NCI-H524 treated with DMSO at 0.1 percent for 48 hours (cell line): Measurements from ENCODE around the gene SLC10A3.

Source experiments
- DNase-seq: peaks from one replicate; lab custom pipeline; 2025; lab: John Stamatoyannopoulos, UW

Gene SLC10A3

DNA sequence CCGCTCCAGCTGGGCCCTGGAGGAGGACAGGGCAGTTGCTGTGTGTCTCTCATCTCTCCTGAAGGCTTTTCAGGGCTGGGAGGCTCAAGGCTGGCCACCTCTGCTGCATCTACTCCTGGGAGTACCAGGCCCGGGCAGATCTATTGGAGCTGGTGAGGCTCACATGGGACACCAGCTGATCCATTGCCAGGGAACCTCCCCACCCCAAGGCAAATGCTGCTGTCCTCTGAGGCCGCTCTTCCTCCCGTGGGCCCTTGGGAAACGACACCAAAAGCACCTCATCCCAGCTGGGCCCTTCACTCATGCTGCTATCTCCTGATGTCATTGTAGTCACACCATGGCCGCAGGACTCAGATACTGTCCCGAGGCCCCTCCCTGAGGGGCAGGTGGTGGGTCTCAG, 7.6 kb downstream of the SLC10A3 start:
- DNase-seq, result no peak

DNA sequence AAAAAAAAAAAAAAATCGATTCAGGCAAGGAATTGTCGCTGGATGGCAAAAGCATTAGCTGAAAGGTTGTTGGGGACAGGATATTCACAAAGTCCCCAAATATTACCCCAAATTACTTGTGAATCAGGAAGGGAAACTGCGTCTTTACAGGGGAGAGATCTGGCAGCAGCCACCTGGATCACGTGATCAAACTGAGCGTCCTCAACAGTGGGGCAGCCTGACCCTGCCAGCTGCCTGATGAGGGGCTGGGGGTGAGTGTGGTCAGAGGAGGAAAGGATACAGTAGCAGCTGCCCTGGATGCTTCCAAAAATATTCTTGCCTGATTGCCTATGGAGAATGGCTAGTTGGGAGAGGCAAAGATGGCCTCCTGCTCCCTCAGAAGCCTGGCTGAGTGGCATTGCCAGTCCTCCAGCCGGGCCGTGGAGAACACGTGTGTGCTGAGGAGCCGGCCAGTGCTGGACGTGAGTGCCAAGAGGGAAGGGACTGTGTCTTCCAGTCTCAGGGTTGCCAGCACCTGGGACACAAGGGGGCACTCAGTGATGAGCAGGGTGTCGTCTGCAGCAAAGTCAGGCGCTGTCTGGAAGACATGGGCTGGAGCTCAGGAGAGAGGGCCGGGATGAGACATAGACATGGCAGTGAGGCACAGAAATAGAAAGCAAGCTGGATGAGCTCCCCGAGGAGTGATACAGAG, 8.4 kb downstream of the SLC10A3 start:
- no peak for DNase-seq

- DNase-seq, result no peak
Measured at GRCh38 chrX:154481195-154481594, 9.2 kb downstream of the SLC10A3 start.

- DNase-seq, result peak; percentile 7
Measured at GRCh38 chrX:154478728-154479622, 11.5 kb downstream of the SLC10A3 start, which contains the start of gene LAGE3. TSS of gene LAGE3 (minus strand) at chrX:154479281. CDS start at chrX:154478915, 366 bp downstream.

GRCh38 chrX:154477891-154478477, 12.4 kb downstream of the SLC10A3 start:
- no peak for DNase-seq

DNA sequence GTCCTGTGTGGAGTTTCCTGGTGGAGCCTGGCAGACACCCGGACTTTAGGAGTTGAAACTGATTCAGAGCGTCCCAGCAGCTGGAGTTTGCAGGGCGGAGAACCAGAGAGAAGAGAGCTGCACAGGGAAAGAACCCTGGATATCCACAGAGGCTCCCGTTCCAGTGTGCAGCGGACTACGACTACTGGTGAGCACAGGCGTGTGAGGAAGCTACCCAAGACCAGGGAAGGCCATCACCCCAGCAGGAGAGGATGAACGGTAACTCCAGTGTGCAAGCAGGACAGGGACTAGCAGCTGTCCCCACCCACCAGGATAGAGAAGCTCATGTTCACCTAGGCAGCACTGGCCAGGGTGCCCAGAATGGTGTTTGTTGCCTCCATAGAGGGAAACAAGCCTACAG, 13.6 kb downstream of the SLC10A3 start:
- DNase-seq, result no peak

- no peak for DNase-seq
Measured at GRCh38 chrX:154473683-154474082, 16.7 kb downstream of the SLC10A3 start.

DNA sequence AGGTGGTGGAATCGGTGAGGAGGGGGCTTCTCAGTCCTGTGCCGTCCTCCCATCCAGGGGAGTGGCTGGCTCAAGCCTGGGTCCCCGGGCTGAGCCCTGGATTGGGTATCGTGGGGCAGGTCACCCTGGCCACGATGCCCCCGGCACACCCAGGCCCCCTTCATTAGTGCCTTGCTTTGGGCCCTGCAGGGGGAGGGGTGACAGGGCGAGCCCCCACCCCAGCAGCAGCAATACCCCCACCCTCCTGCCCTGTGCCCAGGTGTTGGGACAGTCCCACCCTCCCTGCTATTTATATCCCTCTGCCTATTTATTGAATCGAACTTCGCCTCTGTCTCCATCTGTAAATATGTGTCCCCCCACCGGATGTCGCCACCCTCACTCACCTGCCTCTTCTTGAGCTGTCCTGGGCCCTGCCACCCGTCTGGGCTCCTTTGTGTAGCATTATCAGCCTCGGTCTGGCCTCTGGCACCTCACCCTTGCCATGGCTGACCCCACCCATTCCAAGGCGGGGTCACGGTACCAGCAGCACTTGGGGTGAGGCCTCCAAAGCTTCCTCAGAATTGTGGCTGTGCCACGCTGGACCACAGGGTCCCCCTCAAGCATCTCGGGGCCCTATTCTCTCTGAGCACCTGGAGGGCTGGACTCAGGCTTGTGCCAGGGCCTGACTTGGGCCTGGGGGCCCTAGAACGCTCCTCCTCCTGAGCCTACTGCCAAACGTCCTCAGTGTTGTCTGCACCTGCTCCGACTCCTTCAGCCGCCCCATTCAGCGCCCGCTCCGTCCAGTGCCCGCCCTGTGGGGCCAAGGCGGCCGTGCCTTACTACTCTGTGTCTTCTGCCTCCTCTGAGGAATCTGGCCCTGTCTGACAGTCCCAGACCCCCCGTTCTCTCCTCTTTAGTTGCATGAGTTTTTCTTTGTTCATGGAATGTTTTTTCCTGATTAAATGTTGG, 17.5 kb downstream of the SLC10A3 start:
- DNase-seq, result no peak

DNA sequence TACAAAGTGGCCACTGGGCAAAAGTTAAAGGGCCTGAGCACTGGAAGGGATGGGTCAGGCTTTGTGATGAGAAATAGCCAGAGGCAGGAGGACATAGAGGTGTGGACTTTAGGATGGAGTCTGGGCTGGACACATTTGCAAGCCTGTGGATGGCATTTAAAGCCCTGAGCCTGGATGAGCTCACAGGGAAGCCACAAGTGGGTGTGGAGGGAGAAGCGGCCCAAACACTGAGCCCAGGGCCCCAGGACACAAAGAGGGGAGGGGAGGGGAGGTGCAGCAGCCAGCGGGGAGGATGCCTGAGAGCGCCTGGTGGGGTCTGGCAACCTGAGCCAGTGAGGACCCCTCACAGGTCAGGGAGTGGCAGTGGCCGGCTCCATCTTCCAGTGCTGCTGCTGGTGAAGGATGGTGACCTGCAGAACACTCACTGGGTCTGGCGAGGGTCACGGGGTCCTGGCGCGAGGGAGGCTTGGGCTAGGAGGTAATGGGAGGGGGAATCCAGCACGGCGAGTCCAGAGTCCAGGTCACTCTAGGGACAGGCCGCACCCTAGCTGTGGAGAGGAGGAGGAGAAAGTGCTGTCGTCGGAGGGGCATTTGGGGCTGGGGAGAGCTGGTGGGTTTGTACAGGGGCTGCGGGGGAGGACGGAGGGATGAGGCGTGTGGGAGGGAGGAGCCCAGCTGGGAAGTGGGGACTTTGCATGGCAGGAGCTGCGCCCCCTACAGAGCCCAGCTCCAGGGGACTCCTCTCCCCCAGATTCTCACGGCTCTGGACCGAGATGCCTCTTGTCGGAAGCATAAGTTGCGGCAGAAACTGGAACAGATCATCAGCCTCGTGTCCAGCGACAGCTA, 18.4 kb downstream of the SLC10A3 start:
- no peak for DNase-seq

DNA sequence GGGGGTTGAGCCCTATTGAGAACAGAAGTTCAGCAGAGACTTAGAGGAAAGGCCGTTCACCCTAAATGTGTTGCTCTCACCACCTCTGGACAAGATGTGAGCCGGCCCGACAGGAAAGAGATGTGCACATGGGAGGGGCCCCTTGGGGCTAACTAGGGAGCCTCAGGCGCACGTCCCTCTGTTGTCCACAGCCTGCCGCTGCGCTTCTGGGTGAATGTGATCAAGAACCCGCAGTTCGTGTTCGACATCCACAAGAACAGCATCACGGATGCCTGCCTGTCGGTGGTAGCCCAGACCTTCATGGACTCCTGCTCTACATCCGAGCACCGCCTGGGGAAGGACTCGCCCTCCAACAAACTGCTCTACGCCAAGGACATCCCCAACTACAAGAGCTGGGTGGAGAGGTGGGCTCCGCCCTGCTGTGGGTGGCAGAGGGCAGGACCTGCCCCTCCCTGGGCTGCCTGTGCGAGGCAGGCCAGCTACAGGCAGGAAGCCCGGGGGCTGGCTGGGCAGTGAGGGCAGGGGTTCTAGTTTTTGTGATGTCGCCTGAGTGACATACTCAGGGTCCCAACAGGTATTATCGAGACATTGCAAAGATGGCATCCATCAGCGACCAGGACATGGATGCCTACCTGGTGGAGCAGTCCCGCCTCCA, 19.4 kb downstream of the SLC10A3 start:
- no peak for DNase-seq

GRCh38 chrX:154470434-154470833, 20.0 kb downstream of the SLC10A3 start:
- no peak for DNase-seq

- no peak for DNase-seq
Measured at GRCh38 chrX:154469880-154470279, 20.5 kb downstream of the SLC10A3 start.

GRCh38 chrX:154469114-154469513, 21.3 kb downstream of the SLC10A3 start:
- no peak for DNase-seq

DNA sequence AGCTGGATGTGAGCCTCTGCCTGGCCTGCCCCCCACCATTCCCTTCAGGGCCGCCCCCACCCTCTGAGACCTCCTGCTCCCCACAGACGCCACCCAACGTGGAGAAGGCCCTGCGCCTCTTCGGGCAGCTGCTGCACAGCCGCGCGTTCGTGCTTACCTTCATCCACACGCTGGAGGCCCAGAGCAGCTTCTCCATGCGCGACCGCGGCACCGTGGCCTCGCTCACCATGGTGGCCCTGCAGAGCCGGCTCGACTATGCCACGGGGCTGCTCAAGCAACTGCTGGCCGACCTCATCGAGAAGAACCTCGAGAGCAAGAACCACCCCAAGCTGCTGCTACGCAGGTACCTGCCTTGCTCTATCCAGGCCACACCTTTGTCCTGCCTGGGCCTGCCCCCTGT, 22.2 kb downstream of the SLC10A3 start:
- DNase-seq, result no peak

DNA sequence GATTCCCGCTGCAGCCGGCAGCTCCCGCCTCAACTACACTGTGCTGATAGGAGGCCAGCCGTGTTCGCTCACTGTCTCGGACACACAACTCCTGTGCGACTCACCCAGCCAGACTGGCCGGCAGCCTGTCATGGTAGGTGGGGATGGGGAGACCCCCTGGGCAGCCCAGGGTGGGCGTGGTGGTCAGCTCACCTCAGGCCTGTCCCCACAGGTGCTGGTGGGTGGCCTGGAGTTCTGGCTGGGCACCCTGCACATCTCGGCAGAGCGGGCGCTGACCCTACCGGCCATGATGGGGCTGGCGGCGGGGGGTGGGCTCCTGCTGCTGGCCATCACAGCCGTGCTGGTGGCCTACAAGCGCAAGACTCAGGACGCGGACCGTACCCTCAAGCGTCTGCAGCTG, 22.9 kb downstream of the SLC10A3 start:
- no peak for DNase-seq

- DNase-seq, result no peak
Measured at GRCh38 chrX:154466907-154467306, 23.5 kb downstream of the SLC10A3 start.

- no peak for DNase-seq
Measured at GRCh38 chrX:154466036-154466435, 24.4 kb downstream of the SLC10A3 start.

GRCh38 chrX:154465601-154466000, 24.8 kb downstream of the SLC10A3 start:
- DNase-seq, result no peak

GRCh38 chrX:154464806-154465365, 25.5 kb downstream of the SLC10A3 start:
- no peak for DNase-seq
